Activated T-cell treated with anti-CD3 and anti-CD28 coated beads, Interleukin-2, amount 50 U/mL, for 48 hours (primary cell): Measurements from ENCODE around the gene RSPO4.
A peak's percentile ranks its signal among the peaks of the same experiment; 100 is the strongest.
"Not testable (repeated sequence)": the region's sequence is repeated elsewhere in the genome, so short reads cannot be mapped to it uniquely, and the experiment has no call there.

Source experiments
- DNase-seq, 2 experiments: peaks; one replicate each; pipeline ENCODE4 v3.0.0-alpha.2; 2020

RSPO4 gene

DNA sequence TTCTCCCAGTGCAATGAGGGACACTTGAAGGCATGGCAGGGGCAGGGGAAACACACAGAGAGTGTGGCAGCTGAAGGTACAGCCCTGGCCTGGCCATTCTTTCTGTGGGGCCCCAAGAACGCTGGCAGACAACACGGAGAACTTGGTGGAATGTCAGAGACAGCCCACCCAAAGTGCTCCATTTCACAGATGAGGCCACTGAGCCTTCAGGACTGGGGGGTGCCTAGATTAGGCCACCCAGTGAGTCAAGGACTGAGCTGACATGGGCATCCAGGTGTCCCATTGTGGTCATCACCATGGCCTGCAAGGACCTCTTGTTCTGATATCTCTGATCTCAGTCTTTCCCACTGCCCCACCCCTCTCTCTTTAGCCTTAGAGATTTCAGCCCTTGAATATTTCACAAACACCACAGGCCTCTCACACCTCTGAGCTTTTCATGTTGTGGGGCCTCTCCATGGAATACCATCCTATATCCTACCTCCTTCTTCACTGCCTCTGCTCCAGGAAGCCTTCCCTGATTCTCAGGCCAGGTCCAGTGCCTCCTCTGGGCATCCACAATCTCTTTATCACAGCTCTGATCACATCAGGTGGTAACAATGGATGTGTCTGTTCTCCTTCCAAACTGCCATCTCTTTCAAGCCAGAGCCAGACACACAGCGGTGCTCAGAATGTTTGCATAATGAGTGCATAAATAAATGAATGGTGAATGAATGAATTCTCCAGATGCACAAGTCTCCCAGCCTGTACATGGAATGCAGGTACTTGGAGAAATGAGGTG lies 2.0 kb upstream of the RSPO4 start:
- DNase-seq = no peak

DNA sequence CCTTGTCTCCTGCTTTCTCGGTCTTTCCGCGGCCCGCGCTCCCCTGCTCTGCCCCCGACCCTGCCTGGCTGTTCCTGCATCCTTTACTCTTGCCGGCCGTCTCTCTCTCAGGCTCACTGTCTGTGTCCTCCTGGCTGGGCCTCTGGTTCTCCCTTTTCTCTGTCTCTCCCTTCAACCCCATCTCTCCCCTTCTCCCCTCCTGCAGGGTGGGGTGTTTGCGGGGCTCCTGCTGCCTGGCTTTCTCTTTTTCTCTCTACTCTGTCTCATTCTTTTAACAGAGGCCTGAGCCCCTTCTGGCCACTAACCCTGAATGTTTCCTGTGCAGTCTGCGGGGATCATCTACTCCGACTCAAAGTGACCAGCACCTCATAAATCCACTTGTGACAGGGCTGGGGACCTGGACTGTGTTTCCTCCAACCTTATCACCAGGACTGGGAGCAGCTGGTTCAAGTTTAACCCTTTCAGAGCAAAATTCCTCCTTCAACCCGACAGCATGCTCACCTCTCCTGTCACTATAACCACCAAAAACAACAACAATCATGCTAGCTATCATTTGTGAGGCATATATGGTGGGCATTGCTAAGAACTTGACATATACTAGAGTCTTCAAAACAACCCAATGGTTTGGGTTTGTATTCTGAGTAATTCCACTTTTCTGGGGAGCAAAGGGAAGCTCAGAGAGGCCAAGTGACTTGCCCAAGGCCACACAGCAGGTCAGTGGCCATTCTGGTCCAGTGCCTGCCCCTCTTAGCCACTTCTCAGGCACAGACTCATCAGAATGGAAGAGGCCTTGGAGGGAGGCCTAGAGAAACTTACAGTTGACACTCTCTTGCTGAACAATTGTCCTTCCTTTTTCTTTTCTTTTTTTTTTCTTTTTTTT lies 811 bp upstream of the RSPO4 start:
- no peak for DNase-seq

DNA sequence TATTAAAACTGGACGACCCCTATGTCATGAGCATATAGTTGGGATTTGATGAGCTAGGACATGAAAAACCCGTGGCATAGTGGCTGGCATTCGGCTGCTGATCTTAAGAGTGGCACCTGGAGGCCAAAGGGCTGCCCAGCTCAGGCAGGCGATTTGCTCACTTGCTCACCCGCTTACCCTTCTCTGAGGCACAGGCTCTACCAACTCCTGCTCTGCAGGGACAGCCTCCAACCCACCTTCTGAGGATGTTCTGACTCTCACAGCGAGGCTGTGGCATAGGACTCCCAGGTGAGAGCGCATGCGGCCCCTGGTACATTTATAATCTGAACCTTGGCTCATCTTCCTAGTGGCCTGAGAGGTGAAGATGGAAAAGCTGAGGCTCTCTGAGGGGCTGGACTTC lies 995 bp downstream of the RSPO4 start:
- no peak for DNase-seq

DNA sequence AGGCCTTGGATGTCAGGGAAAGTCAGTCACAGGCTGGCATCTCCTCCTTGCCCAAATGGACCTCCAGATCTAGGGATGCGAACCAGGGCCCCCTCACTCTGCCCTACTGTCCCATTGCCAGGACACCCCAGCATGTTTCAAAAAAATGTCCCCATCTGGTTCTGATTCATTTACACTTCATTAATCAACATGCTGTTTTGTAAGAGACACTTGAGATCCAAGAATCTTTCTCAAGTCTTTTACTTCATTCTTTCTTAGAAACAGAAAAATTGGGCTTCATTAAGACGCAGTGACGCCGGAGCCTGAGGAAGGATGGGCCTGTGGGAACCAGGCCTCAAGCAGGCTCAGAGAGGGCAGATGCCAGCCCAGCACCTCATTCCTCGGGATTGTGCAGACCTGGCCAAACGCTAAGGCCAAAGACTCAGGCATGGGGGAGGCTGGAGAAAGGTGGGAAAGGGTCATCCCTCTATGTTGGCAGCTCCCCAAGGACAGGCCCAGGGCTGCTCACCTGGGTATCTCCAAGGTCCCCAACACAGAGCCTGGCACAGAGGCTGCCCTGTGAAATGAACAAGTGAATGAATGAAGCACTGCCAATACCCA lies 3.8 kb downstream of the RSPO4 start:
- no peak for DNase-seq

DNA sequence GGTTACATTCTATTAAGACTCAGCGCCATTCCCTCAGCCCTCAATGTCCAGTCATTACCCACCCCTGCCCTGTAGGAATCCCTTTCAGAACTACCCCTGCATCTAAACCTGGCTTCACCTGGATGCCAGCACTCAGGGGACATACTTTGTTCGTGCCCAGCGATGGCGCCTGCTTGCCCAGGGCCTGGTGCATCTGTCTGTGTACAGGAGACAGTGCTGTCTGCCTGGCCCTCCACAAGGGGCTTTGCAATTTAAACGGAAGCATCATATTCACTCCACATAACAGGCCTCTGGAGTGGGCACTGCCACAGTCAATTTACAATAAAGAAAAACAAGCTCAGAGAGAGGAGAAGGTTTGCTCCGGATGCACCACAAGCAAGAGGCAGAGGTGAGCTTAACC lies 4.6 kb downstream of the RSPO4 start:
- DNase-seq = no peak

DNA sequence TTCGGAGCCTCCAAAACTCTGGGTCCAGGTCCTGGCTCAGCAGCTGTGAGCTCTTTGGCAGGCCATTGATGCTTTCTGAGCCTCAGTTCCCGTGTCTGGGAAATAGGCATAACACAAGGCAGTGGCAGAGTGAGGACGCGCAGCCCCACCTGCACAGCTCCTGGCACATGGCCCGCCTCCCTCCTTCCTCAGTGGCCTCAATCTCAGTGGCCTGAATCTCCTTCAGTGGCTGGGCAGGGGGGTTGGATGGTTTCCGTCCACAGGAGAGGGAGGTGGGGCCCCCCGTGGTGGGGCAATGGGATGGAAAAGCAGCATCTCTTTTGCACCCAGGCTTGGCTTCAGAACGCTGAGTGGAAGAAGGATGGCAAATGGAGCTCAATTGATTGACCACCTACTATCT lies 5.1 kb downstream of the RSPO4 start:
- no peak for DNase-seq

DNA sequence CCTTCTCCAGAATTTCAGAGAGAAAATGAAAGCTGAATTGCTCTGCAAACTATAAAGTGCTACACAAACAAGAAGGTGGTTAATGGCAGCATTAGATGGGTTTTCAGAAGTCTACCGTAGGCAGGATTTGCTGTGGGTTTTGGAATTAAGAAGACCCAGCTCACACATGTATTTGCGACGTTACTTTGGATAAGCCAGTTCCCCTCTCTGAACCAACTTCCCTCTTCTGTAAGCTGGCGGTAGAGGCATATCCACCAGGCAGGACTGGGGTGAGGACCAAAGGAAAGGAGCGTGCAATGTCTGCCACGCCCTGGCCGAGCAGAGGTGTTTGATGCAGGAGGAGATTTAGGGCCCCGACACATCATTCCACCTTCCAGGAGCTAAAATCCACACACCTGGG lies 6.9 kb downstream of the RSPO4 start:
- no peak for DNase-seq

DNA sequence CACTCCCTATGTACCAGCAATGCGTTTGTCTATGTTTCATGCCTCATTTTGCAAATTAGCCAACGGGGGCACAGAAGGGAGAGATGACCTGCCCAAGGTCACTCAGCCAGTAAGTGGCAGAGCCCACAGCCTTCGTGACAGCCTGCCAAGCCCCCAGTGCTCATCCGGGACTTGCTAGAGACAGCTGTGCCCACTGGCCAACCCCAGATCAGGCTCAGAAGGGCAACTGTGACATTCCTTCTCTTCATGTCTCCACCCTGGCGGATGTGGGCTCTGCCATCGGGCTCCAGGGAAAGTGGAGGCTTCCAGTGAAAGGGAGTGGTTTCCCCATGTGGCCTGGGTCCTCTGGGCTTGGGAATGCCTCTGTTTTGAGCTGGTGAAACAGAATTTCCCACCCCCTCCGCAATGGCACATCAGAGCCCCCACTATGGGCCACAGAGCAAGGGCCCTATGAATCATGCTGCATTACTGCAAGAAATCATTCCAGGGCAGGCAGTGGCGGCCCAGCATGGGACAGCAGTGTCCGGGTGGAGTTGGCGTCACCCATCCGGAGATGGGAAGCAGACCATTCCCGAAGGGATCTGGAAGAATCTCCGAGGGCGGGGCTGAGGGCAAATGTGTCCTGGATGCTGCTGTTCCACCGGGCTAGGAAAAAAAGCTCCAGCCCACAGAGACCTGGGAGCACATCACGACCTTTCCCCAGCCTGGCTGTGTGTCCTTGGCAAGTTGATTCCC lies 9.1 kb downstream of the RSPO4 start:
- no peak for DNase-seq

DNA sequence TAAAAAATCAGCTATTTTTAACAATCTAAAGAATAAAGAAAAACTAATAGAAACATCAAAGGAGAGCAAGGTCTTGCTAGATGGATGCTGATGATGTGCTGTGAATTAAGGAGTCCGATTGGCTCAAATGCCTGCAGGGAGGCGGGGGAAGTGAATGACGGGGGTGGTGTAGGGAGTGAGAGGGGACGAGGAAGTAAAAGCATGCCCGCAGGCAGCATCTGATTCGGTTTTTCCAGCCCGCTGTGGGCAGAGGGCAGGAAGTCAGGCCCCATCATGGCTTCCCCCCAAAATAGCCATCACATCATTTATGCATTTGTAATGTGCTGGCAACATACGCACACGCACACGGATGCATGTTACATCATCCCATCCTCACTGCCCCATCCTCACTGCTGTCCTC lies 10.3 kb downstream of the RSPO4 start:
- no peak for DNase-seq

DNA sequence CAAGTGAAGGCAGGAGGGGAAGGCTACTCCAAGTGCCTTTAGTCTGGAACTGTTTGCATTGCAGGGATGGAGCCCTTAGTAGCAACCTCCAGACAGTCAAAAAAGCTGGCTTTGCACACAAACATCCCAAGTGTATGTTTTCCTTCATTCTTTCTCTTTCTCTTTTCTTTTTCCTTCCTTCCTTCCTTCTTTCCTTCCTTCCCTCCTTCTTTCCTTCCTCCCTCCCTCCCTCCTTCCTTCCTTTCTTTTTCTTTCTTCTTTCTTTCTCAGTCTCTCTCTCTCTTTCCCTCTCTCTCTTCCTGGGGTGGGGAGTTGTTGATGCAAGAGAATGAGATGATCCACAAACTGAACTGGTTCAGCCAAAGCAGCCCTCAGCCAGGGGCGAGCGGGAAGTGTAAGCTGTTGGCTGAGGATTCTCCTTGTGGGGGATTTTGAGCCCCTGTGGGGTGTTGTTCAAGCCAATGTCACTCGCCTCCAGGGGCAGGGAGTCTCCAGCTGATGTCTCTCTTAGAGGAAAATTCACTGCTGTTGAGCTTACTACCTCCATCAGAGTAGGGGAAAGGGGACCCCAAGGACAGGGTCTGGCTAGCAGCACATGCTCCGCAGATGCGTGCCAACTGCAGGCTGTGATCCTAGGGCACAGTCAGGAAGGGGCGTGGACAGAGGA lies 11.7 kb downstream of the RSPO4 start:
- no peak for DNase-seq

DNA sequence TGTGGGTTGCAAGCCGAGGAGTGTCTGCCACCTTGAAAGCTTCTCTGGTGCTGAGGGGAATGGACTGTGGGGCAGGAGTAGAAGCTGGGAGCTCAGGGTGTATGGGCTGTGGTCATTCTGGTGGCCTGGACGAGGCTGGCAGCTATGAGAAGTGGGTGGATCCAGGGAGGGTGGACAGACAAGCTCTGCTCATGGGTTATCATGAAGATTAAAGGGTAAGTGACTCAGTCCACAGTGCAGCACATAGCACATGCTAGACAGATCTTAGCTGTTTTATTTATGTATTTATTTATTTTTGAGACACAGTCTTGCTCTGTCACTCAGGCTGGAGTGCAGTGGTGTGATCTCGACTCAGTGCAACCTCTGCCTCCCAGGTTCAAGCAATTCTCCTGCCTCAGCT lies 13.8 kb downstream of the RSPO4 start:
- DNase-seq = no peak

DNA sequence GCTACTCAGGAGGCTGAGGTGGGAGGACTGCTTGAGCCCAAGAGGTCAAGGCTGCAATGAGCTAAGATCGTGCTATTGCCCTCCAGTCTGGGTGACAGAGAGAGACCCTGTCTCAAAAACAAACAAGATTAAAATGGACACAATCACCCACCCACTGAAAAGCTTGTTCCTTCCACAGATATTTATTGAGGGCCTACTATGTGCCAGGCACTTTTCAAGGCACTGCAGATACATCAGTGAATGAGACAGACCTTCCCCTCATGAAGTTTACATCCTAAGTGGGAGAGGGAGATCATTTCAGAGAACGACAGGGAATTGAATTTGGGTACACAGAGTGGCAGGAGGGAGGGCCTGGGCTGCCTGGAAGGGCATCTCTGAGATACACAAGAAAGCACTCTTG lies 14.4 kb downstream of the RSPO4 start:
- no peak for DNase-seq

DNA sequence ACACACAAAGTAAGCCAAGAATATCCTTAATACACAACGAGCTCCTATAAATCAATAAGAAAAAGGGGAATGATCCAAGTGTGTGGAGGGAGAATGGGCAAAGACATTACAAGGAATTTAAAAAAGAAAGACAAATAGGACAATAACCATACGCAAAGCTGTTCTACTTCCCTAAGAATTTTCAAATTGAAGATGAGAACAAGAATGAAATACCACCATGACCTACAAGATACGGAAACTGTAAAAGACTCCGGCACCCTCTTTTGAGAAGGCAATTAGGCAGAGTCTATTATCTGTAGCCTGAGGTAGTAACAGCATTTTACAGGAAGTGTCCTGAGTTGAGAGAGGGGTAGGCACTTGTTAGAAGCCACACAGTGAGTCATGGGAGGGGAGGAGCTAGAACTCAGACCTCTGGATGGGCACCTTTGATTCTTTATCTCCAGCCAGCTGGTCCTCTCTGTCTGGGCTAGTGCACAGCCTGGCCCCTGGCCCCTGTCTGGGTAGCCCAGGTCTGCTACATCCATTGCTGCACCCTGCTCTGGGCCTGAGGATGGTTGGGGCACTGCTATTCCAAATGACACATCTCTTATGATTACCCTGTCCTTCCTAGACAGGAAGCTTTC lies 15.3 kb downstream of the RSPO4 start:
- DNase-seq = no peak

DNA sequence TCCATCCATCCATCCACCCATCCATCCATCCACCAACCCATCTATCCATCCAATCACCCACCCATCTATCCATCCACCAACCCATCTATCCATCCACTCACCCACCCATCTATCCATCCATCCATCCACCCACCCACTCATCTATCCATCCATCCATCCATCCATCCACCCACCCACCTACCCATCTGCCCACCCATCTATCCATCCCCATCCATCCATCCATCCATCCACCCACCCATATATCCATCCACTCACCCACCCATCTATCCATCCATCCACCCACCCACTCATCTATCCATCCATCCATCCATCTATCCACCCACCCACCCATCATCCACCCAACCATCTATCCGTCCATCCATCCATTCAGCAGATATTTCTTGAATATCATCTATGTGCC lies 17.1 kb downstream of the RSPO4 start:
- DNase-seq = not testable (repeated sequence)

DNA sequence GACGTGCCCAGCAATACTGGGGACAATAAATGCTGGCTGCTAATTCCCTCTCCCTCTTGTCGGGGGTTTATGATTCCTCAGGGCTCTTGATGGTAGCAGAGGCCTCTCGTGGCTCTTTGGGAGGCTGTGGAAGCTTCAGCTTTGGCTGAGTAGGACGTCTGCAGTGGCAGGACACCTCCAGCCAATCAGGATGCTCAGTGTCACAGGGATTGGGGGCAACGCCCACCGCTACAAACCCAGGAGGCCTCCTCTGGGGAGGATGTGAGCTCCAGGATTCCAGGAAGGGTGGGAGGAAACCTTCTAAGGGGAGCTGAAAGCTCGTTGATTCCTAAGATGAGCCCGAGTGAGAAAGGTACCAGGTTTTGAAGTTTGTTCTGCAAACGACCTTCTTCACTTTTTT lies 19.4 kb downstream of the RSPO4 start:
- no peak for DNase-seq

DNA sequence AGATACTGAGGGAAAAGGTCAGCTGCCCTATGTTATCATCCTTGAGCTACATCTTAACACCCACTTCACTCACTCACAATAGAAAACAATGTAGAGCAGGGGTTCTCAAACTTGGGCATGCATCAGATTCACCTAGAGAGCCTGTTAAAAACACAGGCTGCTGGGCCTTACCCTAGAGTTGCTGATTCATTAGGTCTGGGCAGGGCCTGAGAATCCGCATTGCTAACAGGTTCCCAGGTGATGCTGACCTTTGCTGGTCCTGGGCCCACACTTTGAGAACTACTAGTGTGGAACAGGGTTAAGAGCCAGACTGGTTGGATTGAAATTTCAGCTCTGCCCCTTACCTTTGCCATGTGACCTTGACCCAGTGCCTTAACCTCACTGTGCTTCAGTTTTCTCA lies 25.1 kb downstream of the RSPO4 start:
- no peak for DNase-seq

DNA sequence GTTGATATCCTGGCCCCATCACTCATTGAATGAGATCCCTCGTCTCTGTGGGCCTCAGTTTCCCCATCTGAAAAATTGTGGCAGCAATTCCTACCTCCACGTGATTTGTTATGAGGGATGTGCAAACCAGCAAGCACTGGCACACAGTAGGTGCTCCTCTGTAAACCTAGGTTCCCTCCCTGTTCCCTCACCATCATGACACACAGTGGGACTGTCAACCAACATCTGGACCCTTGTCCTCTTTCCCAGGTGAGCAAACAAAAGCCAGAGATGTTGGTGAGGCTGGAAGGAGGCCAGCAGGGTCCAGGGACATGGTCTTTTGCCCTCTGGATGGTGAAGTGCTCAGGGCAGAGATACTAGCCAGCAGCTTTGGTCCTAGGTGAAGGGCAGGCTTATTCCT lies 26.1 kb downstream of the RSPO4 start:
- no peak for DNase-seq

DNA sequence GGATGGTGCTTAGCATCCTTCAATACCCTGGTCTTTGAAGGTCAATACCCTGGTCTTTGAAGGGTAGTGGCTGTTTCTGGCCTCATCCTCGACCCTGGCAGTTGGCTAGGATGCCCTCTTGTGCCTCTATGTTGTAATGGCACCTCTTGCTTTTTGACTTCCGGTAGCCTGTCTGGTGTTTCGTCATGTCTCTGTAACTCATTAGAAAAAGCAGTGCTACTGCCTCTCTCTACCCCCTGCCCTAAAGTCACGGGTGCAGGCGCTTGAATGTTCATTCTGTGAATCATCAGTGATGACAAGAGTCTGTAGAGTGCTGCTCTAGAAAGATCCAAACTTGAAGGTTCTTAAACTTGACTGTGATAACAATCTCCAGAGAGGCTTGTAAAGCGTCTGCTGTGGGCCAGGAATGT lies 28.3 kb downstream of the RSPO4 start:
- DNase-seq = peak; percentile 34 to 42

DNA sequence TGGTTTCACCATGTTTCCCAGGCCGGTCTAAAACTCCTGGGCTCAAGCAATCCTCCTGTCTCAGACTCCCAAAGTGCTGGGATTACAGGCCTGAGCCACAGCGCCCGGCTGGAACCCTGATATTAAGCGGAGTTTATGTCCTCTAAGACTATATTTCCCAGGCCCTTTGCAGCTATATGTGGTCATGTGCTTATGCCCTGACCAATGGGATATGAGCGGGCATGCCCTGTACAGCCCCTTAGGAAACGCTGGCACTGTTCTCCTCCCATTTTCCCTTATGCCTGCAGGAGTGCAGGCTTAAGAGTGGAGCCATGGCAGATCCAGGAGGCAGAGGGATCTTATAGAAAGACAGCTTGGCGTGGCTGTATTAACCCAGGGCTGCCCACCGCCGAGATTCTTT lies 29.9 kb downstream of the RSPO4 start:
- DNase-seq = no peak

DNA sequence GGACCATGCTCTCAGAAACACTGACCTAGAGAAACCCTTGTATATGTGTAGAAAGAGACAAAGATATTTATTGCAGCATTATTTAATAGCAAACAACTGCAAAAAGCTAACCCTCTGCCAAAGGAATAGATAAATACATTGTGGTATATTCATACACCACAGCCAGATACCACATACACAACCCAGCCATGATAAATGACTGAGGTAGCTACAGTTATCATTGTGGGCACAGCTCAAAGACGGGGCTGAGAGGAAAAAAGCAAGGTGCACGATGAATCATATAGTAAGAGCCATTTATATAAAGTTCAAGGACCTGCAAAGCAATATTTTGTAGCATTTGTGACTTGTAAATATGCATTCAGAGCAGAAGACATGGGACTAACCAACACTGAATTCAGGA lies 30.8 kb downstream of the RSPO4 start:
- DNase-seq = no peak

DNA sequence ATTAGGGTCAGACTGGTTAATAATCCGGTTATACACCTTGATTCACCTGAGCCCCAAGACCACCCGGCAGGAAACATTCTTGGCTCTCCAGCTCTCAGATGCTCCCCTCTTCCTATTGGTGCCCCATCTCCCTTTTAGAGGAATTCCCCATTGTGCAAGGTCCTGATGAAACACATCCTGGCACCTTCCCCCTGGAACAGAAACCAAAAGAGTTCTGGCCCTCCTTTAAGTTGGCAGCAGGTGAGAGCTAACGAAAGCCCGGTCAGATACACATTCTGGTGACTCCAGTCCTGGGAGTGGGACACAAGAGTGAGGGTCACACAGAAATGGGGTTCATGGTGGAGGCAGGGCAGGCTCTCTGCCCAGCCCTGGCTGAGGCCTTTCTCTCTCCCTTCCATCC lies 32.2 kb downstream of the RSPO4 start:
- DNase-seq = no peak
